Measurements from ENCODE around the gene TNFRSF14.

Gene TNFRSF14

GRCh38 chr1:2567083-2567679 lies 11.0 kb downstream of the TNFRSF14 start:
- TF ChIP-seq NFIC (IDR thresholded peaks at IDR 0.05) = no peak
- no peak for TF ChIP-seq USF1 (IDR thresholded peaks at IDR 0.05)
- no peak for TF ChIP-seq EP300 (IDR thresholded peaks at IDR 0.05; ENCODE audit: borderline replicate concordance)
- no peak for TF ChIP-seq CREB1 (IDR thresholded peaks at IDR 0.05; ENCODE audit: low read depth)
- TF ChIP-seq TEAD4 (IDR thresholded peaks at IDR 0.05) = no peak
- TF ChIP-seq RAD21 (IDR thresholded peaks at IDR 0.05; ENCODE audit: low read depth) = no peak

DNA sequence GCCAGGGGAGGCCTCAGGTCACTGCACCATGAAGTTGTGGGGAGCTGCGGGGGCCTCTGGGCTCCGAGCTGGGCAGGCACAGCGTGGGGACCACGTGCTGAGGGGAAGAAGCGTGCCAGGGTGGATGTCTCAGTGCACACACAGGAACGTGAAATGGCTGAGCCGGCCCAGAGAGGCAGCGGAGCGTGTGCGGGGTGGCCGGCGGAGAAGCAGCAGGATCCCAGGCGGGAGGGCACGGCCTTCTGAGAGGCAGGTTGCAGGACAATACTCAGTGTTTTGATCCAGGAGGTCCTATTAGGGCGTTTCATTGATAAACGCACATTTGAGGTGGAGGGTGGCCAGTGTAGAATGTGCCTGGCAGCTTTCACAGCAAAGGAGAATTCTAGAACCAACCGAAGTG lies 12.9 kb downstream of the TNFRSF14 start:
- TF ChIP-seq YY1 (IDR thresholded peaks at IDR 0.05; ENCODE audit: low read depth) (no peak), ZBTB7A (IDR thresholded peaks at IDR 0.05; ENCODE audit: low read depth) (no peak), USF1 (IDR thresholded peaks at IDR 0.05) (no peak), EP300 (IDR thresholded peaks at IDR 0.05; ENCODE audit: borderline replicate concordance) (no peak), EGR1 (IDR thresholded peaks at IDR 0.05) (no peak), CEBPB (IDR thresholded peaks at IDR 0.05) (no peak), NFIC (IDR thresholded peaks at IDR 0.05) (no peak), CREB1 (IDR thresholded peaks at IDR 0.05; ENCODE audit: low read depth) (no peak), TAF1 (IDR thresholded peaks at IDR 0.05; ENCODE audit: low read depth) (no peak), RAD21 (IDR thresholded peaks at IDR 0.05; ENCODE audit: low read depth) (no peak), FOXM1 (IDR thresholded peaks at IDR 0.05; ENCODE audit: borderline replicate concordance, low read depth) (no peak), TEAD4 (IDR thresholded peaks at IDR 0.05) (no peak), TCF12 (IDR thresholded peaks at IDR 0.05; ENCODE audit: low read depth) (no peak)
- TF ChIP-seq, protein P1, sequence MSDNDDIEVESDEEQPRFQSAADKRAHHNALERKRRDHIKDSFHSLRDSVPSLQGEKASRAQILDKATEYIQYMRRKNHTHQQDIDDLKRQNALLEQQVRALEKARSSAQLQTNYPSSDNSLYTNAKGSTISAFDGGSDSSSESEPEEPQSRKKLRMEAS (IDR thresholded peaks at IDR 0.05) = no peak
- TF ChIP-seq, protein P2, sequence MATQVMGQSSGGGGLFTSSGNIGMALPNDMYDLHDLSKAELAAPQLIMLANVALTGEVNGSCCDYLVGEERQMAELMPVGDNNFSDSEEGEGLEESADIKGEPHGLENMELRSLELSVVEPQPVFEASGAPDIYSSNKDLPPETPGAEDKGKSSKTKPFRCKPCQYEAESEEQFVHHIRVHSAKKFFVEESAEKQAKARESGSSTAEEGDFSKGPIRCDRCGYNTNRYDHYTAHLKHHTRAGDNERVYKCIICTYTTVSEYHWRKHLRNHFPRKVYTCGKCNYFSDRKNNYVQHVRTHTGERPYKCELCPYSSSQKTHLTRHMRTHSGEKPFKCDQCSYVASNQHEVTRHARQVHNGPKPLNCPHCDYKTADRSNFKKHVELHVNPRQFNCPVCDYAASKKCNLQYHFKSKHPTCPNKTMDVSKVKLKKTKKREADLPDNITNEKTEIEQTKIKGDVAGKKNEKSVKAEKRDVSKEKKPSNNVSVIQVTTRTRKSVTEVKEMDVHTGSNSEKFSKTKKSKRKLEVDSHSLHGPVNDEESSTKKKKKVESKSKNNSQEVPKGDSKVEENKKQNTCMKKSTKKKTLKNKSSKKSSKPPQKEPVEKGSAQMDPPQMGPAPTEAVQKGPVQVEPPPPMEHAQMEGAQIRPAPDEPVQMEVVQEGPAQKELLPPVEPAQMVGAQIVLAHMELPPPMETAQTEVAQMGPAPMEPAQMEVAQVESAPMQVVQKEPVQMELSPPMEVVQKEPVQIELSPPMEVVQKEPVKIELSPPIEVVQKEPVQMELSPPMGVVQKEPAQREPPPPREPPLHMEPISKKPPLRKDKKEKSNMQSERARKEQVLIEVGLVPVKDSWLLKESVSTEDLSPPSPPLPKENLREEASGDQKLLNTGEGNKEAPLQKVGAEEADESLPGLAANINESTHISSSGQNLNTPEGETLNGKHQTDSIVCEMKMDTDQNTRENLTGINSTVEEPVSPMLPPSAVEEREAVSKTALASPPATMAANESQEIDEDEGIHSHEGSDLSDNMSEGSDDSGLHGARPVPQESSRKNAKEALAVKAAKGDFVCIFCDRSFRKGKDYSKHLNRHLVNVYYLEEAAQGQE (IDR thresholded peaks at IDR 0.05; ENCODE audit: low read depth) = no peak

DNA sequence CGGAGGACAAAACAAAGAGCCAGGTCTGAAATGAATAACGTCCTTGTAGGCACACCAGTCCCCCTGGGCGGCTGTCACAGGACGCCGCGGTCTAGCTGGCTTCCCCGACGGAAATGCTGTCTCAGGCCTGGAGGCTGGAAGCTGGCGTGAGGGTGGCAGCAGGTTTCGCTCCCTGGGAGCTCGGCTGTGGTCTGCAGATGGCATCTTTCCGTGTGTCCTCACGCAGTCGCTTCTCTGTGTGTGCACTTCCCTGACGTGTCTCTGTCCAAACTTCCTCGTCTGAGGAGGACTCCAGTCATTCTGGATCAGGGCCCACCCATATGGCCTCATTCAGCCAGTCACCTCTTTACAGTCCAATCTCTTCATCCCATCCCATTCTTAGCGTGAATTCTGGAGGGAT lies 14.2 kb downstream of the TNFRSF14 start:
- TF ChIP-seq NFIC (IDR thresholded peaks at IDR 0.05) (no peak), CEBPB (IDR thresholded peaks at IDR 0.05) (no peak), CREB1 (IDR thresholded peaks at IDR 0.05; ENCODE audit: low read depth) (no peak), USF1 (IDR thresholded peaks at IDR 0.05) (no peak), TAF1 (IDR thresholded peaks at IDR 0.05; ENCODE audit: low read depth) (no peak), TCF12 (IDR thresholded peaks at IDR 0.05; ENCODE audit: low read depth) (no peak), ZBTB7A (IDR thresholded peaks at IDR 0.05; ENCODE audit: low read depth) (no peak), FOXM1 (IDR thresholded peaks at IDR 0.05; ENCODE audit: borderline replicate concordance, low read depth) (no peak), RAD21 (IDR thresholded peaks at IDR 0.05; ENCODE audit: low read depth) (no peak), TEAD4 (IDR thresholded peaks at IDR 0.05) (no peak), EP300 (IDR thresholded peaks at IDR 0.05; ENCODE audit: borderline replicate concordance) (no peak)
- TF ChIP-seq, protein P1 (IDR thresholded peaks at IDR 0.05) = no peak
- TF ChIP-seq, protein P2 (IDR thresholded peaks at IDR 0.05; ENCODE audit: low read depth) = no peak

DNA sequence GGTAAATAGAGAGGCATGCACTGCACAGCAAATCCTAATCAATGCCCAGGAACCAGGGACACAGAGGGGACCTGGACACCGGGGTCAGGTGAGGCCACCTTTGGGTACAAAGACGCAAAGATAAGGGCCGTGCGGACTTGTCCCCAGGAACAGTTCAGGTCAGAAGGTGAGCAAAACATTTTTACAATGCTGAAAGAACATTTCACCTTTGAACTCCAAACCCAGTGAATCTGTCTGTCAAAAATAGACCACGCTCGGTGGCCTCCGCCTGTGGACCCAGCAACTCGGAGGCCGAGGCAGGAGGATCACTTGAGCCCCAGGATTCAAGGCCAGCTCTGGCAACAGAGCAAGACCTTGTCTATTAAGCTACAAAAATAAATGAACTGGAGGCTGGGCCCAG lies 15.2 kb downstream of the TNFRSF14 start:
- TF ChIP-seq EP300 (IDR thresholded peaks at IDR 0.05; ENCODE audit: borderline replicate concordance) (no peak), CREB1 (IDR thresholded peaks at IDR 0.05; ENCODE audit: low read depth) (no peak), ZBTB7A (IDR thresholded peaks at IDR 0.05; ENCODE audit: low read depth) (no peak), FOXM1 (IDR thresholded peaks at IDR 0.05; ENCODE audit: borderline replicate concordance, low read depth) (no peak), TAF1 (IDR thresholded peaks at IDR 0.05; ENCODE audit: low read depth) (no peak), NFIC (IDR thresholded peaks at IDR 0.05) (no peak), RAD21 (IDR thresholded peaks at IDR 0.05; ENCODE audit: low read depth) (no peak), TEAD4 (IDR thresholded peaks at IDR 0.05) (no peak), TCF12 (IDR thresholded peaks at IDR 0.05; ENCODE audit: low read depth) (no peak), USF1 (IDR thresholded peaks at IDR 0.05) (no peak), EGR1 (IDR thresholded peaks at IDR 0.05) (no peak), CEBPB (IDR thresholded peaks at IDR 0.05) (no peak), YY1 (IDR thresholded peaks at IDR 0.05; ENCODE audit: low read depth) (no peak)
- TF ChIP-seq, protein P1 (IDR thresholded peaks at IDR 0.05) = no peak
- TF ChIP-seq, protein P2 (IDR thresholded peaks at IDR 0.05; ENCODE audit: low read depth) = no peak
